NCI-H2227 (cell line): Measurements from ENCODE around the gene TCERG1L.
"Not testable (repeated sequence)": the region's sequence is repeated elsewhere in the genome, so short reads cannot be mapped to it uniquely, and the experiment has no call there.

Source experiments
- DNase-seq: peaks from one replicate; lab custom pipeline; 2025; ENCODE audit not compliant: unreplicated experiment; lab: John Stamatoyannopoulos, UW

Gene TCERG1L

DNA sequence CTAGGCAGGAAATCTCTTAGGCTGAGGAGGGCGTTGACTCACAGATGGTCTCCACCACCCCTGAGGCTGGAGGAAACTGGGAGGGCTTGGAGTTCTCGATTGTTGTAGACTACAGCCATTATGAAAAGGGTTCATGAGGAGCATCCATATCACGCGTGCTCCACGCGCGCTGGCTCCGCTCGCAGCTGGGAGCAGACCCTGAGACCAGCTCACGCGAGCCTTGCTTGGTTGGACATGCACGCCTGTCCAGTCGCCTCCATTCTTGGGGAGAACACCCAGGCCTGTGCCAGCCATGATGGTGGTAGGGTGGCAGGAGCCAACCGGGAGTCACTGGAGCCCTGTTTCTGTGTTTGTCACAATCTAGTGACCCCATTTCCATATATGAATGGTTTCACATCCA, 139.1 kb downstream of the TCERG1L start:
- no peak for DNase-seq

DNA sequence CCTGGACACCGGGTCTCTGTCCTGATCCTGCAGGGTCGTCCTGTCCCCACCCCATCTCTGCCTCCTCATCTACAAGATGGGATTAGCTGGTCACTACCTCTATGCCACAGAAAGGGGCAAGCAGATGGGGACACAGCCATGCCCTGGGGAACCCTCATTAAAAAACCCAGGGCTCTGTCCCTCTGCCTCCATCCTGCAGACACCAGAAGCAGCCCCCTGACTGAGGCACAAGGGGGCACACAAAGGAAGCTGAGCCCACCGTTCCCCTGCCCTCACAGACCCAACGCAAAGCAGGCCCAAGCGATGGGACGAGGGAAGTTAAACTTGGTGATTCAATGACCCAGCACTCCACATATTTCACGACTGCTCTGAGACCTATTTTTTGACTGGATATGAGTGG, 142.4 kb downstream of the TCERG1L start:
- no peak for DNase-seq

DNA sequence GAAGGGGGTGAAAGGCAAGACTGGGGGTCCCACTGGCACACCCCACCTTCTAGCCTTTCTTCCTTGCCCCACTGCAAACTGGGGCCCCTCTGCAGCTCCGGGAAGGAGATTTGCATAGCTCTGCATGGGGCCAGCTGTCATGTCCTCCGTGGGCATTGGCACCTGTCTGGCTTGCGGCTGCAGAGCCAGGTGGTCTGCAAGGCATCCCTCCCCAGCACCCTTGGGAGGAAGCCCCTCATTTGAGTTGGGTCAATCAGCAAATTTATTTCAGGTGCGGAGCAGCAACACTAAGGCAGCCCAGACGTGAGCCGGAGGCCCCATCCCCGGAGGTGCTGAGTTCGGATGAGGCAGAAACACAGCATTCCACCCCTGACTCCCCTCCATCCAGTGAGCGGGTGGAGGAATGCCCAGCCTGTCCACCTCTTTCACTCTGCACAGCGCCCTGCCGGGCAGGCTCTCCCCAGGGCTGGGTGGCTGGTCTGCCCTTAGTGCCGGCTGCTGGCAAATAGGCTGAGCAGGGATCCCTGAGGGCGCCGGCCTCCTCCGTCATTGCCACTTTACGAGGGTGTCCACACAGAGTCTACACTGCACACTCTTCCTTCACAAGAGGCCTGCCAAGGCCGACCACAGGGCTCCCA, 143.2 kb downstream of the TCERG1L start:
- DNase-seq, result no peak

DNA sequence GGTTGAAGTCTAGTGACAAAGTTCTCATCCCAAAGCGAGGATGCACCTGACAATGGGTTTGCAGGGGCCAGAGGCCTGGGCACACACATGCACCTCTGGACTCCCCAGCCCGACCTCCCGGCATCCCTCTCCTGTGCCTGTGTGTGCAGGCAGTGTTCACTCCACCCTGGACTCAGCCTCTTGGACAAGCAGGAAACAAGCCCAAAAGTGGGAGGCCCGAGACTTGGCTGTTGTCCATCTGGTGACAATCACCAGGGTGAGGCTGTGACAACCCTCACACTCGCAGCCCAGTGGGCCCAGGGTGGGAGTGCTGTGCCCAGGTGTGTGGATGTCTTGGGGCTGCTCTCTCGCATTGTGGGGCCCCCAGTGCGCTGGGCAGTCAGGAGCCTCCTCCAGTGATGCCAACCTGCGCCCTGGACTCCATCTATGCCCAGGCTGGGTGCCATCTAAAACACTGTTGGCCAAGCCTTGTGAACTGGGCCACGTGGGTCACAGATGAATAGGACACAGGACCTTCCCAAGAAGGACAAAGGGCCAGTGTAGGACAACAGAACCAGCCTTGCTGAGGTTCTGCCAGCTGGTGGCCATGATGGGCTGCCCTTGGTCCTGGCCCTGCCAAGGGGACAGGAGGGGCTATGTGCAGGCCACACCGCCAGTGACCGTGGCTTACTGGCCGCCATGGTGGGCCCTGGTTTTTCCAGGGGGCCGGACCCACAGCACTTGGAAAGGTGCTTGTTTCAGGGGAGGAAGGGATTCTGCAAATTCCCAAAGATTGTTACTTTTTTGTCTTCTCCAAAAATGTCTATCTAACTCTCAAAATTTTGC, 144.3 kb downstream of the TCERG1L start:
- no peak for DNase-seq

DNA sequence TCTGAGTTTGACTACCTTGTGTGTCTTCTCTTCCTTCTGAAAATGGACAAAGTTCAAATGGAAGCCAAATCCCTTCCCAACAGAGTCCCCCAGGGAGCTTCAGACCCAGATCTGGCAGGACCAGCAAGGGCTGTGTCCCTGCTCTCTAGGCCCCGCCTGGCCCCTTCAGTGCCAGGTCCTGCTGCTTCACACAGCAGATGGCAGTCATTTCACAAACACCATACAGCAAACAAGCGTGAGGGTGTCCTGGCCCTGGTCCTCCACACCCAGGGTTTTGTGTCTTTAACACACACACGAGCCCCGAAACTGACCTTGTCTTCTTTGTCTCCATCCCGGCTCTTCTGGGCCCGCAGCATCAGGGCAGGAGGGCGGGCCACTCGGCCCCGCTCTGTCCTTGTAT, 145.0 kb downstream of the TCERG1L start:
- DNase-seq, result no peak

DNA sequence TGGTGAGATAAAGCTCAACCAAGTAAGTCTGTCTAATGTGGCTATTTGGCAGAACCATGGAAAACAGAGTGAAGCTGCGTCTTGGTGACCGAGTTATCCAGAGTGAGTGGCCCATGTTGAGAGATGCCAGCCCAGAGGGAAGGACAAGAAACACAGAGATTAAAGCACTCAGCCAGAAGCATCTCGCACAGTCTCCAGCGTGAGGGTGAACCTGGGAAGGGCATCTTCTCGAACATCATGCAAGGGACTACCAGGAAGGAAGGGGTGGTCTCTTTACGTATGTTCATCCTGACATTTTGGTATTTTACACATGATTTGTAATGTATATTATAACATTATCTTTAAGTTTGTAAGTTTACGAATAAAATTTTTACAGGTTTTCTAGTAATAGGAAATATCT, 146.4 kb downstream of the TCERG1L start:
- no peak for DNase-seq

DNA sequence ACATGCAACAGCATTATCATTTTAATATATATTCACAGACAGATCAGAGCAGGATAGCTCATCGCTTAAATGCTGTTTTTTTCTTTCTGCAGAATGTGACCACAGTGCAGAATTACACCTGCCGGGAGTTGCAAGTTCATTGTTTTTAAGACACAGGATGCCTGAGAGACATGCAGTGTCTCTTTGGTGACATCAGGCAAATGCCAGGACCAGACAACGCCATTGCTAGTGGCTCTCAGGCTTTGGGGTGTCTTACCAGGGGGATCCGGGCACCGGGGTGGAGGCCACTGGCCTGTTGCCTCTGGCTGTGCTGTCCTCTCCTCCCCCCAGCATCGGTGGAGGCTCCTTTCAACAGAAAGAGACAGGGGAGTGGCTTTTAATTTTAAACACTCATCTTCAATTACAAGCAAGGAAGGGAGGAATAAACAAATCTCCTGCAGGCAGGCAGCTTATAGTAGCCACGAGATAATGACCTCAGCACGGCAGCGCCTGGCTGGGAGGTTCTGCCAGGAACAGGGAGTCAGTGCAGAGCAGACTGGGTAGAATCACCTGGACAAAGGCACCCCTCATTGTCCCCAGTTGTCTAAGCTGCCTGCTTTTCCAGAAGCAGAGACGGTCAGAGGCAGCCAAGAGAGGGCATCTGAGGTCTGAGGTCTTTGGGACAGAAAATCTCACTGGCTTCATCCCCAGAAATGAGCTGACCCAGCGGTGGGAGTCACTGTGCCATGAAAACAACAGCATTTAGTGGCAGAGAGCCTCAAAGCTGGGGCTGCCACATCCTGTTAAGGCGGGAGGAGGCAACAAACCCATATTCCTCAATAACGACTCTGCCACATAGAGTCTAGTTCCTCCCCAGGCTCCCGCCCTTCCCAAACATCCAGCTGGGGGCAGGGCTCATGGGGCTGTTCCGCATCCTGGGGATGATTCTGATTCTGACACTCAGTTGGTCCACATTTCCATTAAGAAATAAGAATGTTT, 148.4 kb downstream of the TCERG1L start:
- no peak for DNase-seq

DNA sequence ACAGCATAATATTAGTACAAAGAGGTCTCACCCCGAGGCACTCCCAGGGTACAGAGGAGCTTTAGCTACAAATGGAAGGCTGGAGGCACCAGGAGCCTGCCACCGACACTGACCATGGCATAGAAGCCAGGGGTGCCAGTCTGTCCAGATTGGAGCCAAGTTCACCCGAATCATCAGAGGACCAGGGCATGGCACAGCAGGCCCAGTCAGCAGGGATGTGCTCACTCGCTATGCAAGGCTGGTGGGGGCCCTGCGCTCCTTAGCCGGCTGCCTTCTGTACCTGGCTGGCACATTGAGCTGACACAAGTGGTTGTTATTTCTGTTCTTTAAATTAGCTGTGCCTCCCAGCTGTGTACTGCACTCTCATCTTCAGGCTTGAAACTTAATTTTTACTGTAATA, 149.3 kb downstream of the TCERG1L start:
- no peak for DNase-seq

DNA sequence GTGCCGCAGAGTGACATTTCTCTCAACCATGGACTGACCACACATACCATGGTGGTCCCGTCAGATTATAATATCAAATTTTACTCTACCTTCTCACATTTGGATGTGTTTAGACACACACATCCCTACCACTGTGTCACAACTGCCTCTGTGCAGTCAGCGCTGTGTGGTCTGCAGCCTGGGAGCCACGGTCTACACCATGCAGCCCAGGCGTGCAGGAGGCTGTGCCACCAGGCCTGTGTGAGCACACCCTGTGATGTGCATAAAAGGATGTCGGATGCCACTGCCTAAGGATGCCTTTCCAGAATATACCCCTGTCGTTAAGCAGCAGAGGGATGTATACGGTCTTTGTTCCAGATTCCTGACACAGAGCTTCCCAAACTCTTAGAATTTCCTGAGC, 150.4 kb downstream of the TCERG1L start:
- DNase-seq, result no peak

DNA sequence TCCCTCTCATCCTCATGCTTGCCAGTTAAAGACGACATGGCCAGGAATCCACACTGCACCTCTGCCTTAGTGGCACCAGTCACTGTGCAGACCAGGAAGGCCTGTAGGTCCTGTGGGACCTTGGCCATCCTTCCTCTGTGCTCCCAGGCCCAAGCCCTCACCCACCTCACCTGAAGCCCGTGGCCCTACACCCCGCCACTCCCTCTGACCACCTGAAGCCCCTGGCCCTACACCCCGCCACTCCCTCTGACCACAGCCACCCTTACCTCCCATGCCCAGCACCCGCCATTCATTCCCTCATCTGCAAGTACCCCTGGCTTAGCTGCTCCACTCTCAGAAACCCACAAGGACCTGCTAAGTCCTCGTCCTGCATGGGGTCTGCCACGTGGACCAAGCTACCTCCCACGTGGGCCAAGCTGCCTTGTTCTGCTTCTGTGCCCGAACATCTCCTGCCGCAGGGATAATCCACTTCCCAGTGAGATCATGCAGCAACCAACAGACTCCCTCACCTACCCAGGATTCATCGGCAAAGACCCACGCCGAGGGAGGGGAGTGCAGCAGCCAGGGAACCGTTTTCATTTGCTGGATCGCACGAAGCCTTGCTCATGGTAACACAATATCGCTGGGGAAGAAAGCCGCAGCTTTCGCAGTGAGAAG, 151.2 kb downstream of the TCERG1L start:
- no peak for DNase-seq

DNA sequence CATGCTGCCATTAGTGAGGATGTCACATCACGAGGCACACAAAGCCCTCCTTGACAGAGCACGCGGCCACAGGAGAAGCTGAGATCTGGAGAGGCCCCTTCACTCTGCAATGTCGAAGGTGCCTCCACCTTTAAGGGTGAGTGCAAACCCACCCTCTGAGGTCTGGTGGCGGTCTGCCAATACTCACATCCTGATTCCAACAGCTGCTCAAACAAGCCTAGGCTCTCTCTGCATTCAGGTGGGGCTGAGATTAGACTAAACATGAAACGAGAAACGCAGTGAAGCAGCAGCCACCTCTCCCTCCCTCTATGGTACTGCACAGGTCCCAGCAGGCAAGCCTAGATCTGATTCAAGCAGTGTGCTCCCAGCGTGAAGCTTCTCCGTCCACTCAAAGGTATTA, 151.8 kb downstream of the TCERG1L start:
- DNase-seq, result no peak

DNA sequence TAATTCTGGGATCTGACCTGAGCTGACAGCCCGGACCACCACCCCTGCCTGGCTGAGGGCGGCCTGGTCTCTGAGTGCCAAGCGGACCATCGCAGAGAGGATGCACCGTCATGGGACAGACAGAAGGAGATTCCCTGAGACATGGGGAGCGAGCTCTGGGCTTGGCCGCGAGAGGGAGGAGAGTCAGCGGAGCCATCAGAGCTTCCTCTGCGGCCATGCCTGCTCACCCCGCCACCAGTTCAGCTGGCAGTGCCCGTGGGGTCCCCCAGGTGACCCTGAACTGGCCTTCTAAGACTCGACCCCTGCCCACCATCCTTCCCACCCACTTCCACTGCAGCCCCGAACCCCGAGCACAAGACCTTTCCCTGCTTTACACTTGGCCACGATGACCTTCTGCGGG, 152.8 kb downstream of the TCERG1L start:
- DNase-seq, result no peak

DNA sequence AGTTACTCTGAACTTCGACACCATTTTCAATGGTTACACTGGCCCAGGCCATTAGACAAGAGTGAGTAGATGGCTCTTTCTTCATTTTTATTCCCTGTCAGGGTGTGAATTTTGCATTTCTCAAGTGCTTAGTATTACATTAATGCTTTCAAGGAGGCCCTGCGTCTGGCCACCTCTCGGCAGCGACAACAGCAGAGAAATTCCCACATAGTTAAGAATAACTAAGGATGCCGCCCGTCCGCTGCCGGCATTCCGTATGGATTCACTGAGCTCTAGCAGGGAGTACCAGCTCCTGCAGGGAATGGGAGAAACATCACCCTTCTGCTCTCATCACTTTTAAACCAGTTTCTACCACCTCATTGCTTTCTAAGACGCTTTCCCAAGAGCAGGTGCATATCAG, 153.6 kb downstream of the TCERG1L start:
- no peak for DNase-seq

DNA sequence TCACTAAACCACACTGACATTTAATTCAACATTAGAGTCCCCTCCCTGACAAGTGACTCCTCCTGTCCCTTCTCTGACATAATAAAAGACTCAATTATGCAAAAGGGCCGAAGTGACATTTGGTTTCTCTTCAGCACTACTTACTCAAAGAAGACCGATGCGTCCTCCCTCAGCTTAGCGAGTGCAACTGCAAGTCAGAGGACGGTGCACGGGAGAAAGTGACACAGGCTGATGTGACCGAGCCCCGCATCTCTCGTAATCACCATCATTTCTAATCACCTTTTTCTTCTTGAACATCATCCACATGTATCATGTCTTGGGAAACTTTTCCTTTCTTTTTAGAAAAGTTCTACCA, 155.7 kb downstream of the TCERG1L start:
- DNase-seq, result no peak

DNA sequence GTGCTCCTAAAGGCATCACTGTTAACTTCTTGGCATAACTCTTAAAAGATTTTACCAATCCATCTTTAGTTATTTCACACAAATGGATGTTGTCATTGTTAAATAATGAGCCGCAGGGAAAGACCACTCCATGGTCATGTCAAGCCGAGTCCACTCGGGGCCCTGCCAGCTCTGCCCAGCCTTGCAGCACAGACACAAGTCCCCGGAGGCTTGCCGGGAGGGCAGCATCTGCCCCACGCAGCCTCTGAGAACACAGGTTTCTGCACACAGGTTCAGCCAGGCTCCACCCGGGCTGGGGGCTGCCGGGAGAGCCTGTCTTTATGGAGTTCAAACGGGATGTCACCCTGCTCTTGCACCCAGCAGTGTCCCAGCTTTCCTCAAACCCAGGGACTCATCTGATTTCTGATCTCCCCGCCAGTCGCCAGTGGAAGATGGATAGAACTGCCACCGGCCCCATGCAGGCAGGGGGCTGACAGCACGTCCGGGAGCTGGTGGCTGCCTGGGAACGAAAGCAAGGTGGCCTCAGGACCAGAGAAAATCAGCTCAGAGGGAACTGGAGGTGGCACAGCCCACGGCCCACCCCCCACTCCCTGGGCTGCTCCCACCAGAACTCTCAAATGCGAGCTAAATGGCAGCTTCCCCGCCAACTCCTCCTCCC, 156.2 kb downstream of the TCERG1L start:
- DNase-seq, result no peak

DNA sequence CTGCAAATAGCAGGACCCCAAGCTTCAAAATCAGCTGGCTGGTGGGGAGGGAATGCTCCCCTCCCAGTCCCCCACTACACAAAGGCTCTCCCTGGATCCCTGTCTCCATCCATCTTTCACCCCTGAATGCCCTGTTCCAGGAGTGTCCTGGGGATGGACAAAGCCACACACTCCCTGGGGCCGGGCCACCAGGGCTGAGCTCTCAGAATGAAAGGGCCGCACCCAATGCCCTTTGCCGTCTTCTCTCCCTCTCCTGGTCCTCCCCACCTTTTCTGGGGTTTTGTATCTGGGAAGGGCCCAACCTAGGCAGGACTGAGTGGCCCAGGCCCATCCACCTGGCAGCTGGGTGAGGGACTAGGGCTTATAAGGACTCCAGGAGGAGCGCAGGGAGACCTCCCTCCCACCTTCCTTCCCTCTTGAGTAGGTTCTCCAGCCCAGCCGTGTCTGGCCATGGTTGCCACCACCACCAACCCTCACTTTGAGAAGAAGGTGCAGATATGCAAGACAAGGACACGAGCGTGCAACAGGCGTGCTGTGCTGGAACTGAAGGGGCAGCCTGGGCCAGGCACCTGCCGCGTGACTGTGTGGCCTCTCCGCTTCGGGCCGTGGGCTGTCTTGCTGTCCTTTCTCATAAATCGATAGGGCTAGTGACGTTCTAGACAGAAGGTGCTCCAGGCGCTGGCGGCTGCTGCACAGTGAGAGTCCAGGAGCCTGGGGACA, 157.1 kb downstream of the TCERG1L start:
- DNase-seq, result no peak

DNA sequence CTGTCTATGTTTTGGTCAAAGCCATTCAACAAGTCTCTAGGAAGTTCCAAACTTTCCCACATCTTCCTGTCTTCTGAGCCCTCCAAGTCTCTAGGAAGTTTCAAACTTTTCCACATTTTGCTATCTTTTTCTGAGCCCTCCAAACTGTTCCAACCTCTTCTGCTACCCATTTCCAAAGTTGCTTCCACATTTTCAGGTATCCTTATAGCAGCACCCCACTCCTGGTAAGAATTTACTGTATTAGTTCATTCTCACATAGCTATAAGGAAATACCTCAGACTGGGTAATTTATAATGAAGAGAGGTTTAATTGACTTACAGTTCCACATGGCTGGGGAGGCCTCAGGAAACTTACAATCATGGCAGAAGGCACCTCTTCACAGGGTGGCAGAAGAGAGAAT, 159.1 kb downstream of the TCERG1L start:
- DNase-seq, result not testable (repeated sequence)

DNA sequence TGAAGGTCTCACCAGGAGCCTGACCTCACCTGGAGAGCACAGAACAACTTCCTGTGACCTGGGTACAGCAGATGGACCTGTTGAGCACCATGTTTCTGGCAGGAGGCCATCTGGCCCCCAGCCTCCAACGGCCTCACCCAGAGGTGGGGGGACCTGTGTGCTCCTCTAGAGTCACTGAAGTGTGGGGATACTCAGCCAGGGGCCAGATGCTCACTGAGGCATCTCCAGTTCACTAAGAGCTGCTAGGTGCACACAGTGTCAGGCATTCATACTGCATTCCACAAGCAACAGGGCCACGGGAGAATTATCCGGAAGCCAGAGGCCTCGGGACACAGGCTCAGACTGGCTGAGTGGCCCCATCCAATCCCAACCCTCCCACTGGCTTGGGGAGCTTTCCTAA, 161.4 kb downstream of the TCERG1L start:
- DNase-seq, result no peak

DNA sequence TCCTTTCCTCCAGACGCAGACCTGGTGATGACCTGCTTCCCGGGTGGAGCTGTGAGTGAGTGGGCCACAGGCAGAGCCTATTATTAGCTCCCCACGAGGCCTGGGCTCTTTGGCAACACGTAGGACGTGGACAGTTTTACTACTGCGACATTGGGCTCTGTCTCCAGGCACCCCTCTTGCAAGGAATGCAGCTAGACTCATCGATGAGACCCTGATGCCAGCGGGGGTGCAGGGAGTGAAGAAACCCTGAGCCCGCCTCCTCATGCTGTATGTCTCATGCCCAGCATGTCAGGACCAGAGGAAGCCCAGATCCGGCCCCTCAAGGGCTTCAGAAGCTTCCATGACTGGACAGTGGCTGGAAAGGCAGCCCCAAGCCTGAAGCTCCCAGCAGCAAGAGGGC, 161.9 kb downstream of the TCERG1L start:
- no peak for DNase-seq

DNA sequence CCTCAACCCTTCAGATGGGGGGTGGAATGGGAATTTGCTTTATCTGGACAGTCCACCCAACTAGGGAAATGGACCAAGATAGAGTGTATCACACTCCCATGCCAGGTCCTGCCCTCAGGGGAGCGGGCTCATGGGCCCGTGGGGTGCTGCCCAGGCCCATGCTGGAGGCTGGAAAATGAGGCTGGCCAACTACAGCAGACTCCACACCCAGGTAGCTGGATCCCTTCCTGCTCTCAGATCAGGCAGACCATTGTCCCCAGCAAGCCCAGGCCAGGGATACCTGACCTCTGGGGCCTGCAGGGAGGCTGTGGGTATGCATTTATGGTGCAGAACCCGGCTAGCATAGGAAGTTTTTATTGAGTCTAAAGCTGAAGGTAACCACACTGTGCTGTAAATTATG, 162.4 kb downstream of the TCERG1L start:
- DNase-seq, result no peak
